GM12878 (cell line): ENCODE results near the gene KIZ. TPM values are rescaled to one million over a fixed set of nuclear protein-coding genes. Genes with fewer than 3 reads are reported as not detected.

Experiments
- ATAC-seq: fragments of 200-7000 bp; cut with Tn5 transposase; 3 replicates; pipeline ENCODE4 v1.9.1; 2020; ENCODE audit warnings: mild to moderate bottlenecking, moderate library complexity
- BruUV-seq: library from RNA; stranded (reverse); fragments of 400-500 nt; replicated peaks from 2 replicates; lab custom pipeline; 2021; lab: Mats Ljungman, UMichigan
- CTCF ChIA-PET: fragments of 300-600 bp; sonication (Branson Sonifier 250); formaldehyde crosslinking; extraction: SDS; loops from one replicate; lab custom pipeline; 2021; ENCODE audit warnings: inconsistent platforms; lab: Yijun Ruan, JAX
- POLR2A ChIA-PET: fragments of 350-600 bp; formaldehyde crosslinking; extraction: SDS; loops from one replicate; lab custom pipeline; 2021; ENCODE audit warnings: inconsistent platforms; lab: Charles Lee
- RAD21 ChIA-PET: fragments of 300-600 bp; sonication (Branson Sonifier 250); formaldehyde crosslinking; loops from one replicate; lab custom pipeline; 2023; ENCODE audit warnings: antibody characterized with exemption; ENCODE audit not compliant: unreplicated experiment; lab: Charles Lee
- SMC1A ChIA-PET: fragments of 300-600 bp; sonication (Branson Sonifier 250); formaldehyde crosslinking; loops from one replicate; lab custom pipeline; 2023; ENCODE audit not compliant: unreplicated experiment, uncharacterized antibody; lab: Charles Lee
- DNase-seq: peaks from one replicate; pipeline ENCODE4 v3.0.0-alpha.2; 2011; ENCODE audit warnings: low read depth, low spot score
- FAIRE-seq: peaks from 3 replicates; lab custom pipeline; 2011; peaks lifted over from hg19 to GRCh38; lab: Jason Lieb, UNC
- H2AFZ ChIP-seq: 2 replicates; pipeline ENCODE4 v1.6.0; 2011; ENCODE audit warnings: low read depth, low read length, control low read depth; ENCODE audit not compliant: control insufficient read depth
- H3K27ac ChIP-seq: 2 replicates; pipeline ENCODE4 v1.5.1; 2011; ENCODE audit warnings: control low read depth; ENCODE audit not compliant: control insufficient read depth, insufficient read depth
- H3K27me3 ChIP-seq, 2 experiments: replicated peaks in 1 of 2; 2 replicates each; pipeline versions ENCODE4 v1.6.0 to v1.6.1; 2011; ENCODE audit warnings: low read length in 1 of 2; ENCODE audit not compliant: control insufficient read depth in 2 of 2, insufficient read depth in 2 of 2
- H3K36me3 ChIP-seq, 2 experiments: 2 replicates each; pipeline ENCODE4 v1.5.1; 2011; ENCODE audit warnings: low read length in 1 of 2; ENCODE audit not compliant: control insufficient read depth in 2 of 2, insufficient read depth in 2 of 2
- H3K4me1 ChIP-seq: 2 replicates; pipeline ENCODE4 v1.6.1; 2011; ENCODE audit warnings: mild to moderate bottlenecking, low read length, moderate library complexity, mixed read lengths; ENCODE audit not compliant: control insufficient read depth, insufficient read depth
- H3K4me2 ChIP-seq: 2 replicates; pipeline ENCODE4 v1.6.0; 2011; ENCODE audit warnings: control low read depth; ENCODE audit not compliant: control insufficient read depth, insufficient read depth
- H3K4me3 ChIP-seq: fragments of 200-600 bp; sonication (generic); 2 replicates; pipeline ENCODE4 v1.5.1; 2016
- H3K79me2 ChIP-seq: 2 replicates; pipeline ENCODE4 v1.6.0; 2011; ENCODE audit warnings: low read length; ENCODE audit not compliant: control insufficient read depth, insufficient read depth
- H3K9ac ChIP-seq: 2 replicates; pipeline ENCODE4 v1.8.0; 2011; ENCODE audit warnings: low read length, control low read depth, mixed read lengths; ENCODE audit not compliant: control insufficient read depth, insufficient read depth
- H3K9me3 ChIP-seq: replicated peaks from 3 replicates; pipeline ENCODE4 v1.5.1; 2011; ENCODE audit warnings: mild to moderate bottlenecking, low read length; ENCODE audit not compliant: control insufficient read depth, insufficient read depth
- H4K20me1 ChIP-seq: 2 replicates; pipeline ENCODE4 v1.6.0; 2011; ENCODE audit not compliant: control insufficient read depth, insufficient read depth
- HDGF ChIP-seq: fragments of 450-650 bp; IDR thresholded peaks from 2 replicates; pipeline ENCODE4 v1.6.1; 2016; ENCODE audit warnings: antibody characterized with exemption
- KAT2A ChIP-seq: conservative IDR thresholded peaks from 2 replicates; pipeline ENCODE4 v1.6.1; 2011; ENCODE audit warnings: low read depth, low read length; ENCODE audit not compliant: control insufficient read depth
- LARP7 ChIP-seq: fragments of 450-650 bp; IDR thresholded peaks from 2 replicates; pipeline ENCODE4 v1.6.1; 2017; ENCODE audit warnings: mild to moderate bottlenecking
- PML ChIP-seq: IDR thresholded peaks from 2 replicates; pipeline ENCODE4 v1.6.1; 2012; ENCODE audit warnings: low read length, inconsistent platforms
- SMAD5 ChIP-seq: IDR thresholded peaks from 2 replicates; pipeline ENCODE4 v1.6.1; 2016; ENCODE audit warnings: antibody characterized with exemption, low read depth
- STAT3 ChIP-seq: IDR thresholded peaks from 2 replicates; pipeline ENCODE4 v1.6.1; 2011; ENCODE audit warnings: low read depth, low read length, improper control_type of control experiment
- SUPT20H ChIP-seq: IDR thresholded peaks from 2 replicates; pipeline ENCODE4 v1.6.1; 2011; ENCODE audit warnings: low read depth, mild to moderate bottlenecking, low read length, moderate library complexity, borderline replicate concordance; ENCODE audit not compliant: control insufficient read depth
- TCF3 ChIP-seq: IDR thresholded peaks from 2 replicates; pipeline ENCODE4 v1.6.1; 2012; ENCODE audit warnings: low read depth, mild to moderate bottlenecking, low read length, borderline replicate concordance; ENCODE audit not compliant: insufficient read depth
- WGBS: methylation state at CpG from one replicate; pipeline ENCODE4 v1.1.6; 2016; ENCODE audit warnings: low lambda C conversion rate; ENCODE audit not compliant: insufficient replicate concordance, insufficient coverage; ENCODE audit errors: missing lambda C conversion rate; 5-methylcytosine and 5-hydroxymethylcytosine counted together
- in situ Hi-C: fragments of 300-500 bp; cut with MboI; formaldehyde crosslinking; loops from 9 replicates; pipeline ENCODE4 v1.14.3; 2018; ENCODE audit warnings: mixed read lengths
- intact Hi-C: fragments of 100-400 bp; cut with micrococcal nuclease; formaldehyde crosslinking; loops from one replicate; pipeline ENCODE4 v1.14.2; 2022; ENCODE audit not compliant: unreplicated experiment
- polyA plus RNA-seq, 11 experiments: library from polyadenylated mRNA; depleted of rRNA in 4 of 11; unstranded in 6 of 11; stranded (reverse) in 5 of 11; fragments of >200 nt; fragmentation: Nextera tagmentation in 4 of 11; fragmentation: Illumina TruSeq in 1 of 11; extraction: Ambion mirVana in 4 of 11; extraction: Trizol in 1 of 11; gene quantifications; 1 replicate in 1 of 11; 2 replicates in 10 of 11; pipeline versions ENCODE4 v1.2.1 to v1.2.3, GENCODE V29; 2011 to 2016; ENCODE audit warnings: inconsistent platforms in 2 of 11, missing spikeins in 2 of 11, low read depth in 1 of 11
- total RNA-seq, 4 experiments: library from RNA; depleted of rRNA in 3 of 4; stranded (reverse); fragments of >200 nt in 3 of 4; fragmentation: Illumina TruSeq in 1 of 4; extraction: Trizol in 1 of 4; gene quantifications; 2 replicates each; pipeline versions ENCODE4 v1.2.1 to v1.2.3, GENCODE V29; 2013 to 2021
- TF ChIP-seq, protein P1 (sequence below): IDR thresholded peaks from 2 replicates; pipeline ENCODE4 v1.6.1; 2011; ENCODE audit warnings: borderline replicate concordance, low read depth, mild to moderate bottlenecking, moderate library complexity, mixed read lengths, low read length; ENCODE audit not compliant: insufficient read depth; ENCODE audit errors: extremely low read length
- TF ChIP-seq, protein P2 (sequence below): fragments of 450-650 bp; IDR thresholded peaks from 2 replicates; pipeline ENCODE4 v1.6.1; 2017; ENCODE audit warnings: mild to moderate bottlenecking, moderate library complexity
- TF ChIP-seq, protein P3 (sequence below): IDR thresholded peaks from 2 replicates; pipeline ENCODE4 v1.6.1; 2012; ENCODE audit warnings: mild to moderate bottlenecking, low read depth, low read length
- TF ChIP-seq, protein P4 (sequence below): fragments of 450-650 bp; IDR thresholded peaks from 2 replicates; pipeline ENCODE4 v1.6.1; 2018; ENCODE audit warnings: borderline replicate concordance, mild to moderate bottlenecking; ENCODE audit not compliant: partially characterized antibody

KIZ gene
- total and polyA plus RNA-seq, 10 of the 15 experiments (the other 5 are each of a cell fraction or from before 2014, with no cell fraction given): 2.7 to 11.0 (median 7.3) TPM

- Histone ChIP-seq H3K27me3 (no peaks in the 10 kb centered on the region; a peak in 1 of 4 replicates), H3K9me3 (peaks cover 4% of the 10 kb centered on the region; the same call in 1 of the 3 replicates), H3K79me2 (no peaks in the 10 kb centered on the region), H2AFZ (no peak overlapping the region), H3K9ac (no peak overlapping the region), H3K4me3 (no peak overlapping the region), H3K4me2 (no peak overlapping the region), H3K4me1 (peaks cover 30% of the 10 kb centered on the region), H4K20me1 (no peaks in the 10 kb centered on the region), H3K36me3 (no peaks in the 10 kb centered on the region), H3K27ac (no peak overlapping the region)
- no peak for ATAC-seq
- no peak for FAIRE-seq
- ChIA-PET SMC1A (interaction anchor here (0.6 kb wide), 1 partner anchor 13 kb away, joined by 3 read pairs; no protein-coding TSS in a partner anchor), POLR2A (no interaction called here), CTCF (interaction anchor here (1.9 kb wide), 1 partner anchor 35 kb away, joined by 6 read pairs; no protein-coding TSS in a partner anchor), RAD21 (no interaction called here)
- in situ Hi-C loops (no loop called here), intact Hi-C loops (no loop called here)
- BruUV-seq: no TSS peak
- WGBS: 83% methylated on average over 8 of the region's 8 CpGs
- DNase-seq: no peak
- no peak for TF ChIP-seq PML
- TF ChIP-seq, protein P1, sequence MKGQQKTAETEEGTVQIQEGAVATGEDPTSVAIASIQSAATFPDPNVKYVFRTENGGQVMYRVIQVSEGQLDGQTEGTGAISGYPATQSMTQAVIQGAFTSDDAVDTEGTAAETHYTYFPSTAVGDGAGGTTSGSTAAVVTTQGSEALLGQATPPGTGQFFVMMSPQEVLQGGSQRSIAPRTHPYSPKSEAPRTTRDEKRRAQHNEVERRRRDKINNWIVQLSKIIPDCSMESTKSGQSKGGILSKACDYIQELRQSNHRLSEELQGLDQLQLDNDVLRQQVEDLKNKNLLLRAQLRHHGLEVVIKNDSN: no peak
- TF ChIP-seq, protein P2, sequence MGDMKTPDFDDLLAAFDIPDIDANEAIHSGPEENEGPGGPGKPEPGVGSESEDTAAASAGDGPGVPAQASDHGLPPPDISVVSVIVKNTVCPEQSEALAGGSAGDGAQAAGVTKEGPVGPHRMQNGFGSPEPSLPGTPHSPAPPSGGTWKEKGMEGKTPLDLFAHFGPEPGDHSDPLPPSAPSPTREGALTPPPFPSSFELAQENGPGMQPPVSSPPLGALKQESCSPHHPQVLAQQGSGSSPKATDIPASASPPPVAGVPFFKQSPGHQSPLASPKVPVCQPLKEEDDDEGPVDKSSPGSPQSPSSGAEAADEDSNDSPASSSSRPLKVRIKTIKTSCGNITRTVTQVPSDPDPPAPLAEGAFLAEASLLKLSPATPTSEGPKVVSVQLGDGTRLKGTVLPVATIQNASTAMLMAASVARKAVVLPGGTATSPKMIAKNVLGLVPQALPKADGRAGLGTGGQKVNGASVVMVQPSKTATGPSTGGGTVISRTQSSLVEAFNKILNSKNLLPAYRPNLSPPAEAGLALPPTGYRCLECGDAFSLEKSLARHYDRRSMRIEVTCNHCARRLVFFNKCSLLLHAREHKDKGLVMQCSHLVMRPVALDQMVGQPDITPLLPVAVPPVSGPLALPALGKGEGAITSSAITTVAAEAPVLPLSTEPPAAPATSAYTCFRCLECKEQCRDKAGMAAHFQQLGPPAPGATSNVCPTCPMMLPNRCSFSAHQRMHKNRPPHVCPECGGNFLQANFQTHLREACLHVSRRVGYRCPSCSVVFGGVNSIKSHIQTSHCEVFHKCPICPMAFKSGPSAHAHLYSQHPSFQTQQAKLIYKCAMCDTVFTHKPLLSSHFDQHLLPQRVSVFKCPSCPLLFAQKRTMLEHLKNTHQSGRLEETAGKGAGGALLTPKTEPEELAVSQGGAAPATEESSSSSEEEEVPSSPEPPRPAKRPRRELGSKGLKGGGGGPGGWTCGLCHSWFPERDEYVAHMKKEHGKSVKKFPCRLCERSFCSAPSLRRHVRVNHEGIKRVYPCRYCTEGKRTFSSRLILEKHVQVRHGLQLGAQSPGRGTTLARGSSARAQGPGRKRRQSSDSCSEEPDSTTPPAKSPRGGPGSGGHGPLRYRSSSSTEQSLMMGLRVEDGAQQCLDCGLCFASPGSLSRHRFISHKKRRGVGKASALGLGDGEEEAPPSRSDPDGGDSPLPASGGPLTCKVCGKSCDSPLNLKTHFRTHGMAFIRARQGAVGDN: no peak
- no peak for TF ChIP-seq HDGF
- TF ChIP-seq LARP7: no peak
- TF ChIP-seq KAT2A: no peak
- TF ChIP-seq, protein P3, sequence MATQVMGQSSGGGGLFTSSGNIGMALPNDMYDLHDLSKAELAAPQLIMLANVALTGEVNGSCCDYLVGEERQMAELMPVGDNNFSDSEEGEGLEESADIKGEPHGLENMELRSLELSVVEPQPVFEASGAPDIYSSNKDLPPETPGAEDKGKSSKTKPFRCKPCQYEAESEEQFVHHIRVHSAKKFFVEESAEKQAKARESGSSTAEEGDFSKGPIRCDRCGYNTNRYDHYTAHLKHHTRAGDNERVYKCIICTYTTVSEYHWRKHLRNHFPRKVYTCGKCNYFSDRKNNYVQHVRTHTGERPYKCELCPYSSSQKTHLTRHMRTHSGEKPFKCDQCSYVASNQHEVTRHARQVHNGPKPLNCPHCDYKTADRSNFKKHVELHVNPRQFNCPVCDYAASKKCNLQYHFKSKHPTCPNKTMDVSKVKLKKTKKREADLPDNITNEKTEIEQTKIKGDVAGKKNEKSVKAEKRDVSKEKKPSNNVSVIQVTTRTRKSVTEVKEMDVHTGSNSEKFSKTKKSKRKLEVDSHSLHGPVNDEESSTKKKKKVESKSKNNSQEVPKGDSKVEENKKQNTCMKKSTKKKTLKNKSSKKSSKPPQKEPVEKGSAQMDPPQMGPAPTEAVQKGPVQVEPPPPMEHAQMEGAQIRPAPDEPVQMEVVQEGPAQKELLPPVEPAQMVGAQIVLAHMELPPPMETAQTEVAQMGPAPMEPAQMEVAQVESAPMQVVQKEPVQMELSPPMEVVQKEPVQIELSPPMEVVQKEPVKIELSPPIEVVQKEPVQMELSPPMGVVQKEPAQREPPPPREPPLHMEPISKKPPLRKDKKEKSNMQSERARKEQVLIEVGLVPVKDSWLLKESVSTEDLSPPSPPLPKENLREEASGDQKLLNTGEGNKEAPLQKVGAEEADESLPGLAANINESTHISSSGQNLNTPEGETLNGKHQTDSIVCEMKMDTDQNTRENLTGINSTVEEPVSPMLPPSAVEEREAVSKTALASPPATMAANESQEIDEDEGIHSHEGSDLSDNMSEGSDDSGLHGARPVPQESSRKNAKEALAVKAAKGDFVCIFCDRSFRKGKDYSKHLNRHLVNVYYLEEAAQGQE: no peak
- no peak for TF ChIP-seq STAT3
- no peak for TF ChIP-seq SMAD5
- TF ChIP-seq SUPT20H: no peak
- TF ChIP-seq TCF3: no peak
- TF ChIP-seq, protein P4, sequence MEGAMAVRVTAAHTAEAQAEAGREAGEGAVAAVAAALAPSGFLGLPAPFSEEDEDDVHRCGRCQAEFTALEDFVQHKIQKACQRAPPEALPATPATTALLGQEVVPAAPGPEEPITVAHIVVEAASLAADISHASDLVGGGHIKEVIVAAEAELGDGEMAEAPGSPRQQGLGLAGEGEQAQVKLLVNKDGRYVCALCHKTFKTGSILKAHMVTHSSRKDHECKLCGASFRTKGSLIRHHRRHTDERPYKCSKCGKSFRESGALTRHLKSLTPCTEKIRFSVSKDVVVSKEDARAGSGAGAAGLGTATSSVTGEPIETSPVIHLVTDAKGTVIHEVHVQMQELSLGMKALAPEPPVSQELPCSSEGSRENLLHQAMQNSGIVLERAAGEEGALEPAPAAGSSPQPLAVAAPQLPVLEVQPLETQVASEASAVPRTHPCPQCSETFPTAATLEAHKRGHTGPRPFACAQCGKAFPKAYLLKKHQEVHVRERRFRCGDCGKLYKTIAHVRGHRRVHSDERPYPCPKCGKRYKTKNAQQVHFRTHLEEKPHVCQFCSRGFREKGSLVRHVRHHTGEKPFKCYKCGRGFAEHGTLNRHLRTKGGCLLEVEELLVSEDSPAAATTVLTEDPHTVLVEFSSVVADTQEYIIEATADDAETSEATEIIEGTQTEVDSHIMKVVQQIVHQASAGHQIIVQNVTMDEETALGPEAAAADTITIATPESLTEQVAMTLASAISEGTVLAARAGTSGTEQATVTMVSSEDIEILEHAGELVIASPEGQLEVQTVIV: no peak
Observed at GRCh38 chr20:21270806-21271205, 144.9 kb downstream of the KIZ start.
